H1 (cell line): ENCODE measurements around the gene YWHAQ. TPM values are rescaled to one million over a fixed set of nuclear protein-coding genes. Genes with fewer than 3 reads are reported as not detected.

Source experiments
- CTCF ChIA-PET: fragments of 300-600 bp; sonication (Branson Sonifier 250); formaldehyde crosslinking; loops from one replicate; lab custom pipeline; 2021; ENCODE audit not compliant: partially characterized antibody; lab: Charles Lee
- POLR2A ChIA-PET: fragments of 300-600 bp; sonication (Branson Sonifier 250); formaldehyde crosslinking; loops from one replicate; lab custom pipeline; 2021; ENCODE audit warnings: inconsistent platforms; ENCODE audit not compliant: partially characterized antibody; lab: Charles Lee
- DNase-seq, 2 experiments: peaks; one replicate each; pipeline versions ENCODE4 v3.0.0 to v3.0.0-alpha.2; 2010 to 2022; ENCODE audit warnings: low spot score in 2 of 2, low read depth in 1 of 2, mixed read lengths in 1 of 2
- FAIRE-seq: peaks from 2 replicates; lab custom pipeline; 2011; peaks lifted over from hg19 to GRCh38; lab: Jason Lieb, UNC
- H2AFZ ChIP-seq: 2 replicates; pipeline ENCODE4 v1.8.1; 2012; ENCODE audit warnings: low read length, inconsistent platforms
- H2AK5ac ChIP-seq: 2 replicates; pipeline ENCODE4 v1.6.1; 2013; ENCODE audit warnings: low read depth, low read length
- H2BK120ac ChIP-seq: replicated peaks from 2 replicates; pipeline ENCODE3; 2013; ENCODE audit warnings: low read depth, low read length, inconsistent platforms
- H2BK12ac ChIP-seq: 2 replicates; pipeline ENCODE4 v1.6.1; 2013; ENCODE audit warnings: low read depth, low read length
- H2BK15ac ChIP-seq: 2 replicates; pipeline ENCODE4 v1.6.1; 2013; ENCODE audit warnings: low read length
- H2BK20ac ChIP-seq: 2 replicates; pipeline ENCODE4 v1.6.1; 2013; ENCODE audit warnings: low read length
- H2BK5ac ChIP-seq: 2 replicates; pipeline ENCODE4 v1.6.1; 2013; ENCODE audit warnings: low read depth, low read length
- H3K14ac ChIP-seq: 2 replicates; pipeline ENCODE4 v1.6.1; 2013; ENCODE audit warnings: inconsistent platforms; ENCODE audit not compliant: insufficient read length
- H3K18ac ChIP-seq: 2 replicates; pipeline ENCODE4 v1.6.1; 2013; ENCODE audit warnings: low read length; ENCODE audit errors: extremely low read depth
- H3K23ac ChIP-seq: 2 replicates; pipeline ENCODE4 v1.6.1; 2013; ENCODE audit warnings: inconsistent platforms; ENCODE audit not compliant: insufficient read length
- H3K23me2 ChIP-seq: 2 replicates; pipeline ENCODE4 v1.6.1; 2013; ENCODE audit warnings: low read depth, low read length
- H3K27ac ChIP-seq: 2 replicates; pipeline ENCODE4 v1.6.1; 2011; ENCODE audit warnings: low read depth, low read length, inconsistent platforms
- H3K27me3 ChIP-seq, 4 experiments: replicated peaks in 1 of 4; 1 replicate in 1 of 4; 2 replicates in 3 of 4; pipeline versions ENCODE4 v1.6.1 to v1.8.1; 2011 to 2013; ENCODE audit warnings: low read length in 3 of 4, mild to moderate bottlenecking in 3 of 4, inconsistent platforms in 2 of 4, mixed read lengths in 2 of 4, moderate library complexity in 1 of 4; ENCODE audit not compliant: control insufficient read depth in 3 of 4, insufficient read depth in 3 of 4; ENCODE audit errors: extremely low read depth in 1 of 4
- H3K36me3 ChIP-seq, 4 experiments: 2 replicates each; pipeline versions ENCODE4 v1.6.1 to v1.8.1; 2011 to 2013; ENCODE audit warnings: mild to moderate bottlenecking in 4 of 4, low read length in 3 of 4, moderate library complexity in 2 of 4, control low read depth in 1 of 4, inconsistent platforms in 1 of 4; ENCODE audit not compliant: insufficient read depth in 4 of 4, control insufficient read depth in 2 of 4
- H3K4ac ChIP-seq: replicated peaks from 2 replicates; pipeline ENCODE3; 2013; ENCODE audit warnings: low read length, low read depth, mixed read lengths, inconsistent platforms; ENCODE audit not compliant: insufficient read length
- H3K4me1 ChIP-seq, 4 experiments: replicated peaks in 1 of 4; 1 replicate in 1 of 4; 2 replicates in 3 of 4; pipeline versions ENCODE4 v1.6.1 to v1.8.1; 2011 to 2013; ENCODE audit warnings: low read length in 3 of 4, inconsistent platforms in 2 of 4, mixed read lengths in 1 of 4; ENCODE audit not compliant: insufficient read depth in 4 of 4, control insufficient read depth in 3 of 4
- H3K4me2 ChIP-seq, 2 experiments: 2 replicates each; pipeline versions ENCODE4 v1.6.1 to v1.8.1; 2011 to 2013; ENCODE audit warnings: low read depth in 2 of 2, low read length in 2 of 2, control low read depth in 1 of 2, inconsistent platforms in 1 of 2, mild to moderate bottlenecking in 1 of 2; ENCODE audit not compliant: insufficient read depth in 1 of 2
- H3K4me3 ChIP-seq, 4 experiments: fragments of 200-600, 300-600 bp in 1 of 4; sonication (generic), shearing (Covaris generic), sonication (Bioruptor Twin) in 1 of 4; 2 replicates each; pipeline versions ENCODE4 v1.5.1 to v1.8.1; 2011 to 2016; ENCODE audit warnings: low read length in 4 of 4, low read depth in 3 of 4, control low read depth in 2 of 4, inconsistent platforms in 2 of 4, mild to moderate bottlenecking in 2 of 4, mixed read lengths in 1 of 4, moderate library complexity in 1 of 4; ENCODE audit not compliant: insufficient read depth in 2 of 4; ENCODE audit errors: extremely low read depth in 1 of 4
- H3K56ac ChIP-seq: replicated peaks from 2 replicates; pipeline ENCODE3; 2013; ENCODE audit warnings: low read depth, mild to moderate bottlenecking, mixed read lengths, low read length, inconsistent platforms; ENCODE audit not compliant: insufficient read length
- H3K79me1 ChIP-seq: 2 replicates; pipeline ENCODE4 v1.6.1; 2013; ENCODE audit warnings: low read depth, low read length, control low read depth
- H3K79me2 ChIP-seq, 2 experiments: 2 replicates each; pipeline versions ENCODE4 v1.6.1 to v1.8.1; 2012 to 2013; ENCODE audit warnings: low read length in 2 of 2, mild to moderate bottlenecking in 2 of 2, inconsistent platforms in 1 of 2; ENCODE audit not compliant: insufficient read depth in 2 of 2, control insufficient read depth in 1 of 2
- H3K9ac ChIP-seq, 4 experiments: replicated peaks in 1 of 4; 1 replicate in 1 of 4; 2 replicates in 3 of 4; pipeline versions ENCODE4 v1.6.1 to v1.8.1; 2011 to 2013; ENCODE audit warnings: low read depth in 3 of 4, low read length in 3 of 4, control low read depth in 2 of 4, mild to moderate bottlenecking in 2 of 4, moderate library complexity in 2 of 4, inconsistent platforms in 1 of 4; ENCODE audit errors: extremely low read depth in 1 of 4
- H3K9me3 ChIP-seq, 2 experiments: 2 replicates each; pipeline versions ENCODE4 v1.6.1 to v1.8.1; 2012 to 2013; ENCODE audit warnings: mild to moderate bottlenecking in 2 of 2, moderate library complexity in 2 of 2, control low read depth in 1 of 2, inconsistent platforms in 1 of 2, low read depth in 1 of 2, low read length in 1 of 2, mixed read lengths in 1 of 2; ENCODE audit not compliant: insufficient read depth in 2 of 2
- H4K20me1 ChIP-seq, 2 experiments: replicated peaks in 1 of 2; 2 replicates each; pipeline versions ENCODE3 to v1.8.1; 2011 to 2013; ENCODE audit warnings: inconsistent platforms in 2 of 2, low read length in 2 of 2, mild to moderate bottlenecking in 1 of 2; ENCODE audit not compliant: insufficient read depth in 2 of 2, control insufficient read depth in 1 of 2
- H4K5ac ChIP-seq: 2 replicates; pipeline ENCODE4 v1.6.1; 2013; ENCODE audit warnings: low read length, low read depth, mixed read lengths, inconsistent platforms; ENCODE audit not compliant: insufficient read length
- H4K8ac ChIP-seq: 2 replicates; pipeline ENCODE4 v1.8.0; 2013; ENCODE audit warnings: mild to moderate bottlenecking, moderate library complexity, low read length, inconsistent platforms; ENCODE audit not compliant: insufficient read depth; ENCODE audit errors: extremely low read depth
- H4K91ac ChIP-seq: replicated peaks from 2 replicates; pipeline ENCODE3; 2013; ENCODE audit warnings: low read length, mixed read lengths, inconsistent platforms; ENCODE audit not compliant: insufficient read length
- ASH2L ChIP-seq: fragments of 200-600, 300-600 bp; sonication (generic); IDR thresholded peaks from one replicate; pipeline ENCODE4 v1.7.1; 2017; ENCODE audit warnings: low read length
- EGR1 ChIP-seq: IDR thresholded peaks from 2 replicates; pipeline ENCODE4 v1.6.1; 2011; ENCODE audit warnings: low read depth, low read length, borderline replicate concordance
- KDM4A ChIP-seq: IDR thresholded peaks from one replicate; pipeline ENCODE4 v1.7.1; 2012; ENCODE audit warnings: low read depth, mild to moderate bottlenecking, moderate library complexity, low read length, inconsistent platforms; ENCODE audit not compliant: severe bottlenecking
- MAX ChIP-seq: IDR thresholded peaks from 2 replicates; pipeline ENCODE4 v1.6.1; 2012; ENCODE audit warnings: inconsistent platforms
- NANOG ChIP-seq: IDR thresholded peaks from 2 replicates; pipeline ENCODE4 v1.6.1; 2011; ENCODE audit warnings: low read length, low read depth, mild to moderate bottlenecking, inconsistent platforms; ENCODE audit not compliant: insufficient read depth, poor library complexity, severe bottlenecking
- POLR2A ChIP-seq, 2 experiments: IDR thresholded peaks; 1 replicate in 1 of 2; 2 replicates in 1 of 2; pipeline ENCODE4 v1.6.1; 2011; ENCODE audit warnings: low read depth in 2 of 2, low read length in 2 of 2, mild to moderate bottlenecking in 2 of 2; ENCODE audit errors: control extremely low read depth in 1 of 2
- POLR2AphosphoS5 ChIP-seq: IDR thresholded peaks from 2 replicates; pipeline ENCODE4 v1.6.1; 2011; ENCODE audit warnings: low read depth, low read length
- SIN3A ChIP-seq, 2 experiments: IDR thresholded peaks in 1 of 2; conservative IDR thresholded peaks in 1 of 2; 2 replicates each; pipeline ENCODE4 v1.6.1; 2011 to 2012; ENCODE audit warnings: low read length in 2 of 2, improper control_type of control experiment in 1 of 2, low read depth in 1 of 2, mild to moderate bottlenecking in 1 of 2
- TCF12 ChIP-seq: IDR thresholded peaks from 2 replicates; pipeline ENCODE4 v1.6.1; 2011; ENCODE audit warnings: low read depth, mild to moderate bottlenecking, low read length
- YY1 ChIP-seq: IDR thresholded peaks from 2 replicates; pipeline ENCODE4 v1.6.1; 2011; ENCODE audit warnings: low read depth, mild to moderate bottlenecking, low read length
- WGBS, 2 experiments: shearing (Covaris generic) in 1 of 2; methylation state at CpG; one replicate each; pipeline versions ENCODE4 v1.1.6 to v1.1.7; 2013 to 2015; ENCODE audit warnings: low lambda C conversion rate in 2 of 2, mixed read lengths in 2 of 2, inconsistent platforms in 1 of 2, low coverage in 1 of 2, missing lambda C conversion rate in 1 of 2; ENCODE audit not compliant: insufficient replicate concordance in 2 of 2, insufficient coverage in 1 of 2, insufficient read length in 1 of 2; ENCODE audit errors: extremely low coverage in 1 of 2, missing lambda C conversion rate in 1 of 2; 5-methylcytosine and 5-hydroxymethylcytosine counted together
- polyA plus RNA-seq, 7 experiments: library from polyadenylated mRNA; depleted of rRNA in 3 of 7; stranded (reverse) in 5 of 7; unstranded in 2 of 7; fragments of >200 nt in 5 of 7; fragments of 200-250 nt in 2 of 7; gene quantifications; 1 replicate in 5 of 7; 2 replicates in 1 of 7; 4 replicates in 1 of 7; pipeline versions ENCODE4 v1.2.1 to v1.2.3, GENCODE V29; 2011 to 2013; ENCODE audit warnings: missing spikeins in 2 of 7, mixed read lengths in 2 of 7
- total RNA-seq: library from RNA; stranded (reverse); fragmentation: NEBNext Ultra II Directional; extraction: Animal tissue kit (Norgen Biotek cat#: 25700); gene quantifications from 2 replicates; pipeline ENCODE4 v1.2.1, GENCODE V29; 2021

Gene YWHAQ
- total and polyA plus RNA-seq, 2 of the 8 experiments (the other 6 are each of a cell fraction or from before 2014, with no cell fraction given): 244 to 480 TPM

- TF ChIP-seq YY1 (no peak), EGR1 (peak; percentile 73), NANOG (peak; percentile 15), ASH2L (peak; percentile 48), POLR2A (IDR thresholded peaks at IDR 0.05; ENCODE audit: control extremely low read depth in 1 of 2, low read depth in 2 of 2, low read length in 2 of 2) (peak in 1 of 2 experiments; percentile 16; a peak in 1 of 3 replicates), SIN3A (conservative IDR thresholded peaks at IDR 0.05 in 1 of 2, IDR thresholded peaks at IDR 0.05 in 1 of 2; ENCODE audit: low read depth in 1 of 2, low read length in 2 of 2) (peak; percentile 20 to 29; a peak in 1 of 4 replicates), MAX (peak; percentile 75), POLR2AphosphoS5 (peak; percentile 87), KDM4A (peak; percentile 18), TCF12 (no peak)
- H3K56ac ChIP-seq: peak overlapping the region; percentile 88
- H2BK12ac ChIP-seq: 0 out of 2 replicates have a peak overlapping the region, but pooled peaks have one; percentile 71
- H2BK120ac ChIP-seq: no peak overlapping the region
- peak overlapping the region; percentile 94 for H4K5ac ChIP-seq
- H3K4me1 ChIP-seq: peaks cover 0 to 13% (median 3%) of the 10 kb centered on the region in 4 experiments; a peak in 4 of 7 replicates
- peaks cover 0 to 15% (median 8%) of the 10 kb centered on the region in 4 experiments; a peak in 3 of 7 replicates for H3K27me3 ChIP-seq
- ChIA-PET POLR2A (interaction anchor here (0.7 to 5.4 kb wide), 47 partner anchors 7 to 414 kb away, joined by 3 to 71 read pairs (median 4); partner anchors contain the start of genes ADAM17, CPSF3, IAH1 and ITGB1BP1), CTCF (interaction anchor here (0.6 to 1.6 kb wide), 6 partner anchors 9 to 360 kb away, joined by 3 to 8 read pairs (median 3); partner anchors contain the start of gene ADAM17)
- no peaks in the 10 kb centered on the region for H3K9me3 ChIP-seq
- H4K20me1 ChIP-seq: peaks cover 6 to 15% of the 10 kb centered on the region in 2 experiments
- H3K23me2 ChIP-seq: peaks cover 13% of the 10 kb centered on the region
- peak overlapping the region; percentile 98 for H3K18ac ChIP-seq
- no peaks in the 10 kb centered on the region for H3K79me1 ChIP-seq
- H4K8ac ChIP-seq: peak overlapping the region; percentile 100
- peak overlapping the region; percentile 78 to 91 for H3K4me2 ChIP-seq
- no peak overlapping the region for H2BK20ac ChIP-seq
- peak overlapping the region; percentile 69; the same call in 1 of the 2 replicates for H2AK5ac ChIP-seq
- peak overlapping the region; percentile 69 for H4K91ac ChIP-seq
- peaks cover 0 to 32% (median 11%) of the 10 kb centered on the region in 4 experiments; a peak in 6 of 8 replicates for H3K36me3 ChIP-seq
- peak overlapping the region; percentile 97 for H3K27ac ChIP-seq
- DNase-seq (peak; percentile 43 to 85), FAIRE-seq (no peak)
- no peak overlapping the region for H3K4ac ChIP-seq
- 0 out of 2 replicates have a peak overlapping the region, but pooled peaks have one; percentile 61 for H2BK15ac ChIP-seq
- H3K14ac ChIP-seq: no peak overlapping the region
- WGBS, 2 experiments: 1% methylated on average over 26 of the region's 67 CpGs; no CpG with 5 or more reads in 1 of the 2 experiments
- peak overlapping the region; percentile 93 to 100 (median 97) for H3K4me3 ChIP-seq
- no peak overlapping the region for H3K23ac ChIP-seq
- H3K9ac ChIP-seq: peak overlapping the region; percentile 91 to 99 (median 96)
- H2AFZ ChIP-seq: peak overlapping the region; percentile 34; the same call in 1 of the 2 replicates
- peaks cover 35 to 49% of the 10 kb centered on the region in 2 experiments for H3K79me2 ChIP-seq
- H2BK5ac ChIP-seq: peak overlapping the region; percentile 98
These were observed 571 bp downstream of the YWHAQ start for GRCh38 chr2:9630117-9630735.
